Gastroesophageal sphincter (tissue), 4 donors: Measurements from ENCODE around the gene OR13J1. TPM values are rescaled to one million over a fixed set of nuclear protein-coding genes. Genes with fewer than 3 reads are reported as not detected.

Source experiments
- ATAC-seq: fragments of 150-250 bp; one replicate; pipeline ENCODE4 v1.9.1; 2016; ENCODE audit warnings: mild to moderate bottlenecking, moderate library complexity
- H3K27ac ChIP-seq, 4 donors: fragments of 200-600 bp; sonication (generic) in 3 of 4; 1 replicate in 3 of 4; 2 replicates in 1 of 4; pipeline ENCODE4 v1.5.1; 2016 to 2019
- H3K27me3 ChIP-seq: fragments of 200-600 bp; sonication (generic); one replicate; pipeline ENCODE4 v1.5.1; 2019
- H3K36me3 ChIP-seq, 2 donors: fragments of 200-600 bp; sonication (generic); one replicate each; pipeline ENCODE4 v1.5.1; 2019; ENCODE audit warnings: control low read depth in 1 of 2
- H3K4me1 ChIP-seq, 3 donors: fragments of 200-600 bp; sonication (generic); 1 replicate in 2 of 3; 2 replicates in 1 of 3; pipeline ENCODE4 v1.5.1; 2016 to 2019; ENCODE audit warnings: control low read depth in 2 of 3
- H3K4me3 ChIP-seq, 2 donors: fragments of 200-600 bp; sonication (generic); one replicate each; pipeline ENCODE4 v1.5.1; 2019; ENCODE audit warnings: mild to moderate bottlenecking in 1 of 2, moderate library complexity in 1 of 2
- H3K9me3 ChIP-seq, 3 donors: fragments of 200-600 bp; sonication (generic); one replicate each; pipeline ENCODE4 v1.5.1; 2017 to 2019; ENCODE audit warnings: control low read depth in 2 of 3
- CTCF ChIP-seq, 4 experiments: fragments of 200-600 bp in 2 of 4; fragments of 450-650 bp in 2 of 4; sonication (generic) in 1 of 4; IDR thresholded peaks; one replicate each; pipeline ENCODE4 v1.5.1; 2017 to 2019; ENCODE audit warnings: antibody characterized with exemption in 4 of 4, mild to moderate bottlenecking in 2 of 4, moderate library complexity in 2 of 4
- EP300 ChIP-seq: sonication (generic); formaldehyde crosslinking; IDR thresholded peaks from one replicate; pipeline ENCODE4 v1.6.1; 2017; ENCODE audit warnings: antibody characterized with exemption, mild to moderate bottlenecking
- POLR2A ChIP-seq, 2 donors: fragments of 450-650 bp; IDR thresholded peaks; one replicate each; pipeline ENCODE4 v1.6.1; 2017; ENCODE audit warnings: antibody characterized with exemption in 2 of 2, mild to moderate bottlenecking in 2 of 2, moderate library complexity in 1 of 2
- POLR2AphosphoS5 ChIP-seq: sonication (generic); formaldehyde crosslinking; IDR thresholded peaks from one replicate; pipeline ENCODE4 v1.6.1; 2017; ENCODE audit warnings: antibody characterized with exemption
- WGBS, 2 donors: methylation state at CpG; one replicate each; pipeline ENCODE4 v1.1.5; 2018; ENCODE audit warnings: low coverage in 1 of 2; 5-methylcytosine and 5-hydroxymethylcytosine counted together
- total RNA-seq, 4 donors: library from RNA; depleted of rRNA; stranded (reverse); fragments of >200 nt; gene quantifications; one replicate each; pipeline ENCODE4 v1.1.0, GENCODE V29; 2016

OR13J1 gene
- total RNA-seq, 4 donors from 2014 or later, result not detected

DNA sequence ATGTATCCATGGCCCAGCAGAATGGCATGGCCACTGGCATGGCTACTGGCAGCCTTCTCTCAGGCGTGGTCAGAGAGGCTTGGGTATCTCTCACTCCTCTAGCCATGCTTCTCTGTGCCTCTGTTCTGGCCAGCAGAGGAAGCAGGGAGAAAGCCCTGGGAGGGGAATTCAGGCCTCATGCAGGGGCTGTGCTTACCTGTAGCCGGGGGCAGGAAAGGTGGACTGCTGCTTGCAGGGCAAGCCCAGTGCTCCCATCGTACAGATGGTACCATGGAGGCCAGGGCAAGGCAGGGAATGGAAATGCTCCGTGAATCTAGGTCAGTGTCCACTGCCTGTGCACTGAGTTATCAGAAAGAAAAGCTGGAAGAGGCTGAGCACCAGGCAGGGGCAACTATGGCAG lies 2.7 kb downstream of the OR13J1 start:
- 98 to 100% methylated on average over 1 to 4 of the region's 4 CpGs for WGBS, 2 donors
- ATAC-seq, result no peak
- TF ChIP-seq CTCF (IDR thresholded peaks at IDR 0.05) (no peak), EP300 (no peak)
- Histone ChIP-seq H3K4me1 (no peaks in the 10 kb centered on the region), H3K27ac (no peak overlapping the region), H3K4me3 (no peak overlapping the region), H3K36me3 (no peaks in the 10 kb centered on the region), H3K9me3 (no peaks in the 10 kb centered on the region), H3K27me3 (peaks cover 8% of the 10 kb centered on the region)

DNA sequence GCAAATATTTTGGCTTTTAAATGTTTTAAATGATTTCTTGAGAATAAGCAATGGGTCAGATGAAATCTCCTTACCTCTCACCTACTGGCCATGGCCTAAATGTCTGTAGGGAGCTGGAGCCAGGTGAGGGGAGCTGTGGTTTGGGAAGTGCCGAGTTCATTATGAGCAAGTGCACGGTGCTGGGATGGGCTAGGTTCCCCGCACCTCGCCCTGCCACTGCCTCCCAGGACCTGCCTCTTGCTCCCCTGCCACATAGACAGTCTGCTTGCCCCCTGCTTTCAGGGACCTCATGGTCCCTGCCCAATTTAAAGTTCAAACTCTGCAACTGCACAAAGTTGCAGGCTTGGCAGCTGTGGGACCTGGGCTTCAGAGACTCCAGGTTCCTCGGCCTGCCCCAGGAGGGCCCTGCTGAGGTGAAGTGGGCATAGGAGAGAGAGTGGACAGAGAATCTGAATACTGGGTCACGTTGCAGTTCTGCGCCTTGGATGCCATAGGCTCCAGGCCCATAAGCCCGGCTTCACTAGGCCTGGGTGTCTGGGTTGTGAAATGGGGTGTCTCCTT lies 5.4 kb downstream of the OR13J1 start:
- Histone ChIP-seq H3K36me3 (no peaks in the 10 kb centered on the region), H3K4me1 (peaks cover 0 to 10% (median 0%) of the 10 kb centered on the region in 3 donors), H3K9me3 (no peaks in the 10 kb centered on the region), H3K4me3 (no peak overlapping the region), H3K27me3 (peaks cover 8% of the 10 kb centered on the region), H3K27ac (no peak overlapping the region)
- TF ChIP-seq POLR2AphosphoS5, result no peak
- no peak for TF ChIP-seq POLR2A (IDR thresholded peaks at IDR 0.05)
- TF ChIP-seq CTCF (IDR thresholded peaks at IDR 0.05), result no peak
- no peak for TF ChIP-seq EP300
- no CpG with 5 or more reads among the region's 8 CpGs for WGBS, 2 donors
- no peak for ATAC-seq

DNA sequence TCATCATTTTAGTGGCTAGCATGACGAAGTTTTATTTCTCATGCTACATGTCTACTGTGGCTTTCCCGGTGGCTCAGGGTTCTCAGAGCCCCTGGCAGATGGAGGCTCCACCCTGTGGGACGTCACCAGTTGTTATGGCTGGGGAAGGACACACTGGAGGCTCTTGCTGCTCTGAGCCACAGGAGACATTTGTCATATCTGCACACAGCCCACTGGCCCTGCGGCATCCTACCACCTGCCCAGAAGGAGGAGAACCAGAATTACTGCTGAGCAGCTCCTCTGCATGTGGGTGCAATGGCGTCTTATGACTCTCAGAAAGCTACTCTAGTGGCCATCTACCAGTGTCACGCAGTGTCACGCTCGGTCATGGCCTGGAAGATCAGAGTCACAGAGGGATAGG lies 6.6 kb downstream of the OR13J1 start:
- H3K9me3 ChIP-seq, result no peaks in the 10 kb centered on the region
- no peaks in the 10 kb centered on the region for H3K36me3 ChIP-seq
- no peak overlapping the region for H3K4me3 ChIP-seq
- H3K27me3 ChIP-seq, result peaks cover 8% of the 10 kb centered on the region
- 40 to 100% methylated on average over 1 of the region's 8 CpGs for WGBS, 2 donors
- H3K27ac ChIP-seq, result no peak overlapping the region
- no peak for TF ChIP-seq POLR2A (IDR thresholded peaks at IDR 0.05)
- ATAC-seq, result no peak
- H3K4me1 ChIP-seq, result peaks cover 0 to 15% (median 0%) of the 10 kb centered on the region in 3 donors

DNA sequence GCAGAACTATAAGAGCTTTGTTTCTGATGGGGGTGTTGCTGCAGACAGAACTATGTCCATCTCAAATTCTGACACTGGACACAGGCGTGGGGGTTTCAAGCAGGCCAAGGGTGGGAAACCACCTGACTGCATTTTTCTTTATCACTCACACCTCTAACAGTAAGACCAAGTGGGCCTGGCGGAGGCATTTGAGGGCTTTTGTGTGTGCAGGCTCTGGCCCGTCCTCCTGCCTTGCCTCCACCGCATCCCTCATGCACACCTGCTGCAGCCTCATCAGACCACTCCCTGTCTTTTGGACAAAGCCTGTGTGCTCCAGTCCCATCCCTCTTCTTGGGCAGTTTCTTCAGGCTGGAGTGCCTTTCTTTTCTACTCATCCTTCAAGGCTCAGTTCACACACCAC lies 7.9 kb downstream of the OR13J1 start:
- Histone ChIP-seq H3K4me1 (peaks cover 0 to 15% (median 0%) of the 10 kb centered on the region in 3 donors), H3K4me3 (no peak overlapping the region), H3K9me3 (no peaks in the 10 kb centered on the region), H3K36me3 (no peaks in the 10 kb centered on the region), H3K27ac (no peak overlapping the region), H3K27me3 (peaks cover 2% of the 10 kb centered on the region)
- ATAC-seq, result no peak
- WGBS, 2 donors, result 75 to 79% methylated on average over 3 of the region's 4 CpGs
- TF ChIP-seq POLR2AphosphoS5, result no peak
- TF ChIP-seq EP300, result no peak
- no peak for TF ChIP-seq POLR2A (IDR thresholded peaks at IDR 0.05)
- no peak for TF ChIP-seq CTCF (IDR thresholded peaks at IDR 0.05)

DNA sequence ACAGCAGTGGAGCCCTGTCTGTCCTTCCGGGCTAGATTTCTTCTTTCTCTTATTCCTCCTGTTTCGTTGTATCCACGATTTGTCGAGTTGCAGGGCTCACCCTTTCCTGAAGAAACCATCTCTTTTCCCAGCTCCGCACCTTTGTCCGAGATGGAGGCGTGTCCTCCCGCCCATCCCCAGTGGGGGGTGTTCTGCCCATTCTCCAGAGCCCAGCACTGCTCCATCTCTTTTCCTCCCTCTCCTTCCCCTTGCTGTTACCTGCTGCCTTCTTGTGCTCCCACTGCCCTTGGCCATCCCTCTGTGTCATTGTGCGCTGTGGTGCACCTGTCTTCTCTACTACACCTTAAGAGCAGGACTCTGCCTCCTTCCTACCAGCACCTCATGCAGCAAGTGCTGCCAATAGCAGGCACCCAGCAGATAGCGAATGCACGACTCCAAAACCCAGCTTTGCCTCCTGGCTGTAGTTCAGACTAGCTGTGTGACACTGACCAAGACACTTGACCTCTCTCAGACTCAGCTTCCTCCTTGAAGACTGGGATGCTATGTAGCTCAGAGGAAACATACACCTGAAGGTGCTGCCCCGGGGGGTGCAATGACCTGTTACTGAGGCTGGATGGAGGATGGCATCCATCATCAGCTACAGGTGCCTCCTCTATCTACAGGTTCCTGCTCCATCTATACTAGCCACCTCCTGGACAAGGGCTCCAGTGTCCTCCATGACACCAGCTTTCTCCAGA lies 8.9 kb downstream of the OR13J1 start:
- no peaks in the 10 kb centered on the region for H3K9me3 ChIP-seq
- H3K27me3 ChIP-seq, result no peaks in the 10 kb centered on the region
- no peak for ATAC-seq
- no peaks in the 10 kb centered on the region for H3K36me3 ChIP-seq
- H3K4me3 ChIP-seq, result no peak overlapping the region
- H3K27ac ChIP-seq, result no peak overlapping the region
- WGBS, 2 donors, result 57 to 62% methylated on average over 8 to 12 of the region's 12 CpGs
- TF ChIP-seq POLR2AphosphoS5 (no peak), POLR2A (IDR thresholded peaks at IDR 0.05) (no peak), EP300 (no peak), CTCF (IDR thresholded peaks at IDR 0.05) (no peak)
- H3K4me1 ChIP-seq, result peaks cover 0 to 15% (median 0%) of the 10 kb centered on the region in 3 donors
